HL-60/S4 treated with retinoic acid at 250 ng/mL for 4 days and 3 days (cell line): Measurements from ENCODE around the gene PRICKLE1.

ENCODE experiments used
- in situ Hi-C: fragments of 300-500 bp; cut with MboI; formaldehyde crosslinking; loops from 2 replicates; pipeline ENCODE4 v1.7.0; 2022; ENCODE audit warnings: low sequenced_read_pairs

Gene PRICKLE1

DNA sequence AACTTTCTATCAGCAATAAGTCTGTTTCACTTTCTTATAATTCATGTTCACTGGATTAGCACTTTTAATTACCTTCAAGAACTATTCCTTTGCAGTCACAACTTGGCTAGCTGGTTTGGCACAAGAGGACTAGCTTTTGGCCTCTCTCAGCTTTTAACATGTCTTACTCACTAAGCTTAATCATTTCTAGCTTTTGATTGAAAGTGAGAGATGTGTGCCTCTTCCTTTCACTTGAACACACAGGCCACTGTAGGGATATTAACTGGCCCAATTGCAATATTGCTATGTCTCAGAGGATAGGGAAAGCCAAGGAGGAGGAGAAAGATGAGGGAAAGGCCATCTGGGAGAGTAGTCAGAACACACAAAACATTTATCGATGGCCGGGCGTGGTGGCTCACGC lies 92.7 kb downstream of the PRICKLE1 start:
- in situ Hi-C loops = no loop called here

- in situ Hi-C loops = no loop called here
These were observed 94.3 kb downstream of the PRICKLE1 start for GRCh38 chr12:42495244-42495643.

- in situ Hi-C loops = no loop called here
These were observed 97.3 kb downstream of the PRICKLE1 start for GRCh38 chr12:42492267-42492666.

GRCh38 chr12:42490261-42490842 lies 99.2 kb downstream of the PRICKLE1 start:
- in situ Hi-C loops = no loop called here

DNA sequence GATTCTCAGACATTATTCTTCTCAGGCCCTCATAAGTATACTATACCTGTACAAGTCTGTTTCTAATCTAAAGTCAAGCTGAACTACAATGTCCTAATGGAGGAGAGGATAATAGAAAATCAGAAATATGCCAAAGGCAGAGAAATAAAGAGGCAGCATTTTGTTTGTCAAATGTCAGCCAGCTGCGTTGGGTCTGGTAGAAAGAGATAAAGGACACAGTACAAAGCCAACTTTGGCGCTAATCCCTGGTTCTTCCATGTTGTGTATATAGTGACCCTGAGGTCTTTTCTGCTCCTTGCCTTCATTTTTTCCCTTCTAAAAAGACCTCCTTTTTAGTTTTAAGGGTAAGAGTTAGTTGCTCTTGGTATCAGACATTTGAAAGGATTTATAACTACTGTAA lies 103.1 kb downstream of the PRICKLE1 start:
- in situ Hi-C loops = no loop called here

- in situ Hi-C loops = no loop called here
These were observed 103.7 kb downstream of the PRICKLE1 start for GRCh38 chr12:42485823-42486222.

DNA sequence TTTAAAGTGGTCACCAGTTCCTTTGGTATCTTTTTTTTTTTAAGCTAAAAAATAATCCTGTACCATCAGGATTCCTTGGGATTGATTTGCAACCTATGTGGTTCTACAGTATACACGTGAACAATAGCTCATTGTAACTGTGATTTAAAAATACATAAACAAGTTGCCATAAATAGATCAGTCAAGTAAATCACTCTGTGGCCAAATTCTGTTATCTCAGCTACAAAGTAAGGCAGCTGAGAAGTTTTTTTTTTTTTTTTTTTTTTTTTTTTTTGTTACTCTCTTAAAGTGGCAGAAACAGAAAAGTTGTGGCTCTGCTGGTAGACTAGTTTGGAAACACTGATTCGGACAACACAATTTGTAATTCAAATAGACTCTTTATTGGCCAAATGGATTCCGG lies 104.5 kb downstream of the PRICKLE1 start:
- in situ Hi-C loops = no loop called here

DNA sequence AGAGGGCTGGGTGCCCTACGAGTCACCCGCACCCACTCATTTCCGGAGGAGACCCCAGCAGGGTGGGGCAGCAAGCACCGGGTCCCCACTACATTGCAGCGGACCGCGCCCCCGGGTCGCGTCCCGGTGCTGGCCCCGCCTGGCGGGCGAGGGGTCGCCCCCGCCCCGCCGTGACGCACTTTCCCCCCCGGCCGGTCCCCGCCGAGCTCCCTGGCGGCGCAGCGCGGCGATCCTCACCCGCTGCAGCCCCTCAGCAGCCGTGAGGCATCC lies 106.1 kb downstream of the PRICKLE1 start:
- in situ Hi-C loops = no loop called here

- in situ Hi-C loops = no loop called here
These were observed 106.6 kb downstream of the PRICKLE1 start for GRCh38 chr12:42482748-42483520.

GRCh38 chr12:42482041-42482747 lies 107.4 kb downstream of the PRICKLE1 start:
- in situ Hi-C loops = no loop called here

DNA sequence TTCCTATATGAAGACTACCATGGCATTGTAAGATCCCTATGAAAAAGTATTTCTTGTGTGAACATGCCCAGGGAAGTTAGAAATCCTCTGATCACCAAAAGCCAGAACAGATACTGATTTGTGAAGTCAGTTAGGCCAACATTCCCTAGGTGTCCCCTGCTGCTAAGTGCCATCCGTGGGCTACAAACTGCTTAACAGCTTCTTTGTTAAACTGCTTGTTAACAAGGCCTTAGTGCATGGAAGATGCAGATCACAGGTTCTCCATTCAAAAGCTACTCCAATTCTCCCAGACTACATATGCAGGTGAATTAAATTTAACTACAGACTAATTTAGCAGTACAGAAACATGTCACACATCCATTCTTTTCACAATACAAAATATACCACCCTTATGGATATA lies 108.2 kb downstream of the PRICKLE1 start:
- in situ Hi-C loops = no loop called here

GRCh38 chr12:42477941-42478340 lies 111.6 kb downstream of the PRICKLE1 start:
- in situ Hi-C loops = no loop called here

GRCh38 chr12:42475106-42475505 lies 114.4 kb downstream of the PRICKLE1 start:
- in situ Hi-C loops = no loop called here

GRCh38 chr12:42474391-42474790 lies 115.2 kb downstream of the PRICKLE1 start:
- in situ Hi-C loops = no loop called here

DNA sequence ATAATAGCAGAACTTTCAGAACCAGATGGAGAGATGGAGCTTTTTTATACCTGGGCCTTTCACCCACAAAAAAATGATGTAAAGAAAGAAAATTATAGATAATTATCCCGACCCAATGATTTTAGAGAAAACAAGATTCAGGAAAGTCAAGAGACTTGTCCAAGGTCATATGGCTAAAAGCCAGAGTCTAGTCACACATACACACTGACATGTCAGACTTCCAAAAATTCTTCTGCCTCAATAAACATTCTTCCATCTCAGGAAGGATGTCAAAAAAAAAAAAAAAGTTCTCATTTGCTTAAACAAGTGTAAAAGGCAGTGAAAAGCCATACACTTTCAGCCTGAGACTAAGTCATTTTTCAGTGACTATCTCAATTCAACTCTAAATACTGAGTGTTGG lies 116.0 kb downstream of the PRICKLE1 start:
- in situ Hi-C loops = no loop called here

- in situ Hi-C loops = no loop called here
These were observed 116.4 kb downstream of the PRICKLE1 start for GRCh38 chr12:42473130-42473529.

GRCh38 chr12:42472376-42472775 lies 117.2 kb downstream of the PRICKLE1 start:
- in situ Hi-C loops = no loop called here

GRCh38 chr12:42469355-42470175 lies 120.0 kb downstream of the PRICKLE1 start:
- in situ Hi-C loops = no loop called here

GRCh38 chr12:42468921-42469320 lies 120.6 kb downstream of the PRICKLE1 start:
- in situ Hi-C loops = no loop called here

- in situ Hi-C loops = no loop called here
These were observed 121.2 kb downstream of the PRICKLE1 start for GRCh38 chr12:42468341-42468821.

- in situ Hi-C loops = no loop called here
These were observed 125.9 kb downstream of the PRICKLE1 start for GRCh38 chr12:42463671-42464070.
